HCT116 (cell line): ENCODE data around the gene CYB5R3. TPM values are rescaled to one million over a fixed set of nuclear protein-coding genes. Genes with fewer than 3 reads are reported as not detected.

Experiments
- ATAC-seq: fragments of 200-7000 bp; cut with Tn5 transposase; 2 replicates; pipeline ENCODE4 v1.9.1; 2020; ENCODE audit warnings: mild to moderate bottlenecking, moderate library complexity
- BruUV-seq: library from RNA; stranded (reverse); fragments of 400-500 nt; replicated peaks from 2 replicates; lab custom pipeline; 2021; lab: Mats Ljungman, UMichigan
- CTCF ChIA-PET: fragments of 300-600 bp; sonication (Branson Sonifier 250); formaldehyde crosslinking; loops from one replicate; lab custom pipeline; 2021; ENCODE audit warnings: antibody characterized with exemption; lab: Charles Lee
- POLR2A ChIA-PET: fragments of 300-600, 350-600 bp; sonication (Branson Sonifier 250); formaldehyde crosslinking; loops from one replicate; lab custom pipeline; 2021; ENCODE audit warnings: antibody characterized with exemption; lab: Charles Lee
- RAD21 ChIA-PET, 2 experiments: fragments of 300-600 bp; sonication (Branson Sonifier 250); formaldehyde crosslinking; loops; one replicate each; lab custom pipeline; 2023; ENCODE audit warnings: low total read pairs in 2 of 2; ENCODE audit not compliant: uncharacterized antibody in 2 of 2, unreplicated experiment in 2 of 2, low non-redundant PET in 1 of 2; lab: Charles Lee
- DNase-seq: peaks from one replicate; pipeline ENCODE4 v3.0.0-alpha.2; 2010; ENCODE audit warnings: low read depth, low spot score
- H2AFZ ChIP-seq: fragments of 200-600 bp; shearing (Covaris generic), sonication (generic); 2 replicates; pipeline ENCODE4 v1.6.1; 2017; ENCODE audit warnings: low read depth, mixed run types, mixed read lengths, antibody characterized with exemption, low read length; ENCODE audit not compliant: poor library complexity, severe bottlenecking
- H3K27ac ChIP-seq: 2 replicates; pipeline ENCODE4 v1.5.1; 2012; ENCODE audit warnings: low read depth, low read length
- H3K27me3 ChIP-seq: fragments of 200-600 bp; sonication (generic); 2 replicates; pipeline ENCODE4 v1.6.1; 2016; ENCODE audit warnings: mixed run types, low read length, mixed read lengths; ENCODE audit not compliant: insufficient read depth
- H3K36me3 ChIP-seq, 2 experiments: fragments of 200-500 bp in 1 of 2; fragments of 200-600 bp in 1 of 2; sonication (Bioruptor generic) in 1 of 2; sonication (generic) in 1 of 2; 2 replicates each; pipeline versions ENCODE4 v1.5.1 to v1.6.1; 2014 to 2016; ENCODE audit warnings: low read length in 2 of 2, inconsistent platforms in 1 of 2, mixed read lengths in 1 of 2, mixed run types in 1 of 2; ENCODE audit not compliant: insufficient read depth in 2 of 2, control insufficient read depth in 1 of 2
- H3K4me1 ChIP-seq, 2 experiments: fragments of 200-600 bp in 1 of 2; sonication (generic) in 1 of 2; 2 replicates each; pipeline versions ENCODE4 v1.5.1 to v1.6.1; 2012 to 2017; ENCODE audit warnings: low read length in 2 of 2, inconsistent platforms in 1 of 2, mild to moderate bottlenecking in 1 of 2, mixed read lengths in 1 of 2, mixed run types in 1 of 2, moderate library complexity in 1 of 2; ENCODE audit not compliant: insufficient read depth in 2 of 2, control insufficient read depth in 1 of 2
- H3K4me2 ChIP-seq: fragments of 200-600 bp; sonication (generic); 2 replicates; pipeline ENCODE4 v1.6.1; 2017; ENCODE audit warnings: mixed run types, low read length, mixed read lengths
- H3K4me3 ChIP-seq, 2 experiments: fragments of 200-600 bp in 1 of 2; sonication (generic) in 1 of 2; replicated peaks in 1 of 2; 2 replicates each; pipeline ENCODE4 v1.5.1; 2011 to 2016; ENCODE audit warnings: low read length in 2 of 2, control low read depth in 1 of 2, low read depth in 1 of 2, mild to moderate bottlenecking in 1 of 2, mixed read lengths in 1 of 2, mixed run types in 1 of 2
- H3K79me2 ChIP-seq: fragments of 200-600 bp; sonication (generic); 2 replicates; pipeline ENCODE4 v1.6.1; 2017; ENCODE audit warnings: mild to moderate bottlenecking, mixed run types, low read length, moderate library complexity, mixed read lengths; ENCODE audit not compliant: insufficient read depth
- H3K9ac ChIP-seq: fragments of 200-600 bp; sonication (generic); 2 replicates; pipeline ENCODE4 v1.6.1; 2016; ENCODE audit warnings: low read length, mixed read lengths
- H3K9me2 ChIP-seq: fragments of 200-600 bp; sonication (generic), shearing (Covaris generic); 2 replicates; pipeline ENCODE4 v1.6.1; 2017; ENCODE audit warnings: mixed run types, mild to moderate bottlenecking, moderate library complexity; ENCODE audit not compliant: insufficient read depth
- H3K9me3 ChIP-seq, 2 experiments: fragments of 200-500 bp in 1 of 2; fragments of 200-600 bp in 1 of 2; sonication (Bioruptor generic) in 1 of 2; sonication (generic) in 1 of 2; 2 replicates each; pipeline ENCODE4 v1.6.1; 2014 to 2017; ENCODE audit warnings: low read length in 2 of 2, mixed read lengths in 2 of 2, inconsistent platforms in 1 of 2, low read depth in 1 of 2, mild to moderate bottlenecking in 1 of 2, mixed run types in 1 of 2, moderate library complexity in 1 of 2; ENCODE audit not compliant: control insufficient read depth in 1 of 2, insufficient read depth in 1 of 2
- H4K20me1 ChIP-seq: fragments of 200-600 bp; sonication (generic), shearing (Covaris generic); 2 replicates; pipeline ENCODE4 v1.6.1; 2017; ENCODE audit warnings: mixed run types, mild to moderate bottlenecking, moderate library complexity; ENCODE audit not compliant: insufficient read depth
- ELF1 ChIP-seq: IDR thresholded peaks from 2 replicates; pipeline ENCODE4 v1.6.1; 2012; ENCODE audit warnings: low read depth, borderline replicate concordance
- EZH2 ChIP-seq: fragments of 200-600 bp; sonication (generic); IDR thresholded peaks from 2 replicates; pipeline ENCODE4 v1.6.1; 2017; ENCODE audit warnings: antibody characterized with exemption, mixed run types
- EZH2phosphoT487 ChIP-seq: fragments of 200-600 bp; IDR thresholded peaks from 2 replicates; pipeline ENCODE4 v1.6.1; 2018; ENCODE audit warnings: antibody characterized with exemption, borderline replicate concordance
- FOSL1 ChIP-seq: IDR thresholded peaks from 2 replicates; pipeline ENCODE4 v1.6.1; 2012; ENCODE audit warnings: low read depth
- JUND ChIP-seq: IDR thresholded peaks from 2 replicates; pipeline ENCODE4 v1.6.1; 2012
- POLR2A ChIP-seq: IDR thresholded peaks from 2 replicates; pipeline ENCODE4 v1.7.0; 2011; ENCODE audit warnings: borderline replicate concordance; ENCODE audit not compliant: insufficient read depth, insufficient read length; ENCODE audit errors: extremely low read depth
- RAD21 ChIP-seq: IDR thresholded peaks from 2 replicates; pipeline ENCODE4 v1.6.1; 2012; ENCODE audit warnings: low read depth, mild to moderate bottlenecking
- SP1 ChIP-seq: IDR thresholded peaks from 2 replicates; pipeline ENCODE4 v1.6.1; 2012; ENCODE audit warnings: low read depth
- SRF ChIP-seq: IDR thresholded peaks from 2 replicates; pipeline ENCODE4 v1.6.1; 2012; ENCODE audit warnings: low read depth
- ZFX ChIP-seq: fragments of 450-650 bp; IDR thresholded peaks from 2 replicates; pipeline ENCODE4 v1.6.1; 2017
- ZNF274 ChIP-seq: fragments of 200-500 bp; sonication (Bioruptor generic); IDR thresholded peaks from 2 replicates; pipeline ENCODE4 v1.6.1; 2014; ENCODE audit warnings: mild to moderate bottlenecking, low read depth, low read length, inconsistent platforms
- intact Hi-C: fragments of 100-400 bp; cut with micrococcal nuclease; formaldehyde crosslinking; loops from 2 replicates; pipeline ENCODE4 v1.10.0; 2022
- total RNA-seq: library from RNA; stranded (reverse); gene quantifications from one replicate; pipeline ENCODE4 v1.2.1, GENCODE V29; 2021; ENCODE audit not compliant: unreplicated experiment
- TF ChIP-seq, protein P1 (sequence below): IDR thresholded peaks from 2 replicates; pipeline ENCODE4 v1.6.1; 2012
- TF ChIP-seq, protein P2 (sequence below), 3 experiments: fragments of 200-600 bp in 1 of 3; sonication (generic) in 1 of 3; IDR thresholded peaks in 2 of 3; conservative IDR thresholded peaks in 1 of 3; 2 replicates each; pipeline ENCODE4 v1.5.1; 2012 to 2017; ENCODE audit warnings: low read depth in 2 of 3, low read length in 2 of 3, antibody characterized with exemption in 1 of 3, borderline replicate concordance in 1 of 3, control low read depth in 1 of 3, mild to moderate bottlenecking in 1 of 3, mixed read lengths in 1 of 3, mixed run types in 1 of 3, moderate library complexity in 1 of 3; ENCODE audit not compliant: insufficient read depth in 1 of 3
- TF ChIP-seq, protein P3 (sequence below): IDR thresholded peaks from 2 replicates; pipeline ENCODE4 v1.6.1; 2011; ENCODE audit warnings: mild to moderate bottlenecking, low read length, moderate library complexity; ENCODE audit not compliant: insufficient replicate concordance; ENCODE audit errors: extremely low read depth

Gene CYB5R3
- total RNA-seq, 1 experiment from 2014 or later = 127 TPM

DNA sequence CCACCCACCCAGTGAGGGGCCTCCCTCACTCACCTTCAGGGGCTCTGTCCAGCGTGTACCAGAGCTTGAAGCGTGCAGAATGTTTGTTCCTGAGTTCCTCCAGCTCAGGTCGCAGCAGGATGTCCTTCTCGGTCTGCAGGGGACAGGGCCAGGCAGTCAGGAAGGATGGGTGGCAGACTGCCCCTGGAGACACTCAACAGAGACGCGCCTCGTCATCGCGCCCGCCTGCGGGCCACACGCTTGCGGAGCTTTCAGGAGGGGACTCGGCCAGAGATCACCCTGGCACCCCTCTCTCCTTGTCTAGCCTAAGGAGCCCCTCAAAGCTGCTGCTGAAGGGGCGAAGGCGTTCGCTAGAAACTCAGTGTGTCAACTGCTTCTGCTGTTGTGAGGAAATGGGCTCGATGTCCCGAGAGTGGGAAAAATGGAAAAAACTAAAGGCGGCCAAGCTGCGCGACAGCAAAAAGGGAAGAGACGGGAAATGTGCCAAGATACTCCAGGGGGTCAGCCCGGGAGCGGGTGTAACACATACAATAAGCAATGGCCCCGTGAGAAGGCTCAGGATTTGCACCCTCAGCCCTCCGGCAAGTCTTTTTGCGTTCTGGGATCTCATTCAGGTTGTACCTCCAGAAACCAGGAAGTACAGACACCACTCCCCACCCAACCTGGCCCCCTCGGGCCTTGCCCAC, 25.3 kb downstream of the CYB5R3 start:
- BruUV-seq = no TSS peak
- Histone ChIP-seq H4K20me1 (no peaks in the 10 kb centered on the region), H3K9me2 (no peaks in the 10 kb centered on the region), H3K4me2 (no peak overlapping the region), H3K27ac (no peak overlapping the region), H3K27me3 (no peaks in the 10 kb centered on the region), H3K9ac (no peak overlapping the region), H2AFZ (no peak overlapping the region), H3K36me3 (peaks cover 17 to 26% of the 10 kb centered on the region in 2 experiments; a peak in 3 of 4 replicates), H3K9me3 (no peaks in the 10 kb centered on the region), H3K4me3 (no peak overlapping the region), H3K79me2 (no peaks in the 10 kb centered on the region), H3K4me1 (peaks cover 19 to 23% of the 10 kb centered on the region in 2 experiments)
- DNase-seq = no peak
- intact Hi-C loops = no loop called here
- TF ChIP-seq, protein P1, sequence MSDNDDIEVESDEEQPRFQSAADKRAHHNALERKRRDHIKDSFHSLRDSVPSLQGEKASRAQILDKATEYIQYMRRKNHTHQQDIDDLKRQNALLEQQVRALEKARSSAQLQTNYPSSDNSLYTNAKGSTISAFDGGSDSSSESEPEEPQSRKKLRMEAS = no peak
- TF ChIP-seq, protein P2, sequence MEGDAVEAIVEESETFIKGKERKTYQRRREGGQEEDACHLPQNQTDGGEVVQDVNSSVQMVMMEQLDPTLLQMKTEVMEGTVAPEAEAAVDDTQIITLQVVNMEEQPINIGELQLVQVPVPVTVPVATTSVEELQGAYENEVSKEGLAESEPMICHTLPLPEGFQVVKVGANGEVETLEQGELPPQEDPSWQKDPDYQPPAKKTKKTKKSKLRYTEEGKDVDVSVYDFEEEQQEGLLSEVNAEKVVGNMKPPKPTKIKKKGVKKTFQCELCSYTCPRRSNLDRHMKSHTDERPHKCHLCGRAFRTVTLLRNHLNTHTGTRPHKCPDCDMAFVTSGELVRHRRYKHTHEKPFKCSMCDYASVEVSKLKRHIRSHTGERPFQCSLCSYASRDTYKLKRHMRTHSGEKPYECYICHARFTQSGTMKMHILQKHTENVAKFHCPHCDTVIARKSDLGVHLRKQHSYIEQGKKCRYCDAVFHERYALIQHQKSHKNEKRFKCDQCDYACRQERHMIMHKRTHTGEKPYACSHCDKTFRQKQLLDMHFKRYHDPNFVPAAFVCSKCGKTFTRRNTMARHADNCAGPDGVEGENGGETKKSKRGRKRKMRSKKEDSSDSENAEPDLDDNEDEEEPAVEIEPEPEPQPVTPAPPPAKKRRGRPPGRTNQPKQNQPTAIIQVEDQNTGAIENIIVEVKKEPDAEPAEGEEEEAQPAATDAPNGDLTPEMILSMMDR (IDR thresholded peaks at IDR 0.05 in 2 of 3, conservative IDR thresholded peaks at IDR 0.05 in 1 of 3; ENCODE audit: borderline replicate concordance in 1 of 3, insufficient read depth in 1 of 3, low read depth in 2 of 3, low read length in 2 of 3) = no peak
- TF ChIP-seq JUND (no peak), POLR2A (no peak), RAD21 (no peak), FOSL1 (no peak), SRF (no peak), ZFX (no peak), EZH2phosphoT487 (no peak), SP1 (no peak), EZH2 (no peak), ZNF274 (no peak), ELF1 (no peak)
- TF ChIP-seq, protein P3, sequence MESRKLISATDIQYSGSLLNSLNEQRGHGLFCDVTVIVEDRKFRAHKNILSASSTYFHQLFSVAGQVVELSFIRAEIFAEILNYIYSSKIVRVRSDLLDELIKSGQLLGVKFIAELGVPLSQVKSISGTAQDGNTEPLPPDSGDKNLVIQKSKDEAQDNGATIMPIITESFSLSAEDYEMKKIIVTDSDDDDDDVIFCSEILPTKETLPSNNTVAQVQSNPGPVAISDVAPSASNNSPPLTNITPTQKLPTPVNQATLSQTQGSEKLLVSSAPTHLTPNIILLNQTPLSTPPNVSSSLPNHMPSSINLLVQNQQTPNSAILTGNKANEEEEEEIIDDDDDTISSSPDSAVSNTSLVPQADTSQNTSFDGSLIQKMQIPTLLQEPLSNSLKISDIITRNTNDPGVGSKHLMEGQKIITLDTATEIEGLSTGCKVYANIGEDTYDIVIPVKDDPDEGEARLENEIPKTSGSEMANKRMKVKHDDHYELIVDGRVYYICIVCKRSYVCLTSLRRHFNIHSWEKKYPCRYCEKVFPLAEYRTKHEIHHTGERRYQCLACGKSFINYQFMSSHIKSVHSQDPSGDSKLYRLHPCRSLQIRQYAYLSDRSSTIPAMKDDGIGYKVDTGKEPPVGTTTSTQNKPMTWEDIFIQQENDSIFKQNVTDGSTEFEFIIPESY = no peak
- ChIA-PET CTCF (no interaction called here), POLR2A (no interaction called here), RAD21 (no interaction called here)
- ATAC-seq = no peak
